HEK293 (cell line): Measurements from ENCODE around the gene ATP6V1F.

ENCODE experiments used
- CTCF ChIA-PET: fragments of 350-600 bp; formaldehyde crosslinking; extraction: SDS; loops from one replicate; lab custom pipeline; 2021; ENCODE audit warnings: antibody characterized with exemption; lab: Yijun Ruan, JAX
- POLR2A ChIA-PET: fragments of 300-600 bp; formaldehyde crosslinking; extraction: SDS; loops from one replicate; lab custom pipeline; 2020; ENCODE audit warnings: antibody characterized with exemption, inconsistent platforms; lab: Yijun Ruan, JAX
- H3K27ac ChIP-seq: fragments of 200-500 bp; sonication (Bioruptor generic); 2 replicates; pipeline ENCODE4 v1.5.1; 2014; ENCODE audit warnings: low read depth, low read length, control low read depth, inconsistent platforms; ENCODE audit errors: extremely low read depth
- H3K36me3 ChIP-seq, 2 experiments: fragments of 200-500 bp in 1 of 2; sonication (Bioruptor generic) in 1 of 2; 1 replicate in 1 of 2; 2 replicates in 1 of 2; pipeline ENCODE4 v1.5.1; 2014 to 2017; ENCODE audit warnings: inconsistent platforms in 2 of 2, low read length in 2 of 2; ENCODE audit not compliant: control insufficient read depth in 2 of 2, insufficient read depth in 1 of 2
- H3K4me1 ChIP-seq: fragments of 200-500 bp; sonication (Bioruptor generic); 2 replicates; pipeline ENCODE4 v1.5.1; 2014; ENCODE audit warnings: mild to moderate bottlenecking, low read length, inconsistent platforms; ENCODE audit not compliant: control insufficient read depth, insufficient read depth
- H3K4me3 ChIP-seq: 2 replicates; pipeline ENCODE4 v1.5.1; 2011; ENCODE audit warnings: low read depth, mild to moderate bottlenecking, control low read depth, low read length, moderate library complexity
- H3K9me3 ChIP-seq: fragments of 200-500 bp; sonication (Bioruptor generic); 2 replicates; pipeline ENCODE4 v1.5.1; 2014; ENCODE audit warnings: low read depth, low read length, inconsistent platforms; ENCODE audit not compliant: control insufficient read depth, insufficient read depth
- FEZF1 ChIP-seq: fragments of 450-650 bp; formaldehyde crosslinking; IDR thresholded peaks from 2 replicates; pipeline ENCODE4 v1.5.1; 2016; ENCODE audit warnings: missing biosample characterization, missing genetic modification characterization
- HOXC10 ChIP-seq: sonication (generic); formaldehyde crosslinking; IDR thresholded peaks from 2 replicates; pipeline ENCODE4 v1.8.1; 2023; ENCODE audit warnings: mild to moderate bottlenecking, missing genetic modification reagents
- INSM2 ChIP-seq: fragments of 450-650 bp; formaldehyde crosslinking; IDR thresholded peaks from 2 replicates; pipeline ENCODE4 v1.5.1; 2016; ENCODE audit warnings: missing biosample characterization, missing genetic modification characterization
- MZF1 ChIP-seq: fragments of 450-650 bp; formaldehyde crosslinking; IDR thresholded peaks from 2 replicates; pipeline ENCODE4 v1.5.1; 2017; ENCODE audit warnings: missing biosample characterization, missing genetic modification characterization, borderline replicate concordance
- YY1 ChIP-seq: fragments of 450-650 bp; formaldehyde crosslinking; IDR thresholded peaks from 2 replicates; pipeline ENCODE4 v1.5.1; 2018; ENCODE audit warnings: missing biosample characterization, missing genetic modification characterization
- ZBTB10 ChIP-seq: fragments of 450-650 bp; formaldehyde crosslinking; IDR thresholded peaks from 2 replicates; pipeline ENCODE4 v1.5.1; 2016; ENCODE audit warnings: missing biosample characterization, missing genetic modification characterization
- ZNF16 ChIP-seq: fragments of 450-650 bp; formaldehyde crosslinking; IDR thresholded peaks from 2 replicates; pipeline ENCODE4 v1.5.1; 2016; ENCODE audit warnings: low read depth, missing biosample characterization, missing genetic modification characterization
- ZNF202 ChIP-seq: fragments of 450-650 bp; formaldehyde crosslinking; IDR thresholded peaks from 2 replicates; pipeline ENCODE4 v1.5.1; 2016; ENCODE audit warnings: missing biosample characterization, missing genetic modification characterization, borderline replicate concordance
- ZNF280C ChIP-seq: fragments of 450-650 bp; formaldehyde crosslinking; IDR thresholded peaks from 2 replicates; pipeline ENCODE4 v1.5.1; 2016; ENCODE audit warnings: missing biosample characterization, missing genetic modification characterization
- ZNF302 ChIP-seq: fragments of 450-650 bp; formaldehyde crosslinking; IDR thresholded peaks from 2 replicates; pipeline ENCODE4 v1.5.1; 2016; ENCODE audit warnings: missing biosample characterization, missing genetic modification characterization, low read depth
- ZNF311 ChIP-seq: fragments of 450-650 bp; formaldehyde crosslinking; IDR thresholded peaks from 2 replicates; pipeline ENCODE4 v1.5.1; 2017; ENCODE audit warnings: missing biosample characterization, missing genetic modification characterization, borderline replicate concordance
- ZNF366 ChIP-seq: fragments of 450-650 bp; formaldehyde crosslinking; conservative IDR thresholded peaks from 2 replicates; pipeline ENCODE4 v1.5.1; 2016; ENCODE audit warnings: missing biosample characterization, missing genetic modification characterization
- ZNF513 ChIP-seq: fragments of 450-650 bp; IDR thresholded peaks from 2 replicates; pipeline ENCODE4 v1.5.1; 2018; ENCODE audit warnings: missing biosample characterization, missing genetic modification characterization
- ZNF623 ChIP-seq: fragments of 450-650 bp; formaldehyde crosslinking; IDR thresholded peaks from 2 replicates; pipeline ENCODE4 v1.5.1; 2016; ENCODE audit warnings: missing biosample characterization, missing genetic modification characterization
- ZNF677 ChIP-seq: fragments of 450-650 bp; IDR thresholded peaks from 2 replicates; pipeline ENCODE4 v1.5.0; 2018; ENCODE audit warnings: missing biosample characterization, mild to moderate bottlenecking, missing genetic modification characterization, moderate library complexity
- ZNF791 ChIP-seq: fragments of 450-650 bp; formaldehyde crosslinking; IDR thresholded peaks from 2 replicates; pipeline ENCODE4 v1.5.1; 2016; ENCODE audit warnings: missing biosample characterization, missing genetic modification characterization
- TF ChIP-seq, protein P1 (sequence below): fragments of 450-650 bp; formaldehyde crosslinking; IDR thresholded peaks from 2 replicates; pipeline ENCODE4 v1.5.1; 2016; ENCODE audit warnings: missing biosample characterization, missing genetic modification characterization, borderline replicate concordance
- TF ChIP-seq, protein P2 (sequence below): fragments of 450-650 bp; IDR thresholded peaks from 2 replicates; pipeline ENCODE4 v1.5.1; 2018; ENCODE audit warnings: missing biosample characterization, mild to moderate bottlenecking, missing genetic modification characterization
- TF ChIP-seq, protein P3 (sequence below): IDR thresholded peaks from 2 replicates; pipeline ENCODE4 v1.6.1; 2011; ENCODE audit warnings: mild to moderate bottlenecking, low read depth, low read length, borderline replicate concordance

The ATP6V1F gene

GRCh38 chr7:128862571-128863432, at the start of gene ATP6V1F:
Gene ATP6V1F, plus strand, starts transcription at chr7:128862856. Its CDS starts 49 bp downstream, at chr7:128862905.
- no peaks in the 10 kb centered on the region; the same call in none of the 2 replicates for H3K4me1 ChIP-seq
- ChIA-PET POLR2A (interaction anchor here (0.6 to 1.6 kb wide), 9 partner anchors 12 to 515 kb away, joined by 3 to 7 read pairs (median 3); partner anchors contain the start of gene CALU), CTCF (interaction anchor here (0.5 to 3.3 kb wide), 16 partner anchors 10 to 388 kb away, joined by 3 to 56 read pairs (median 3); no protein-coding TSS in a partner anchor)
- H3K4me3 ChIP-seq, result peak within 1 kb of the TSS; percentile 68
- H3K27ac ChIP-seq, result peak within 1 kb of the TSS; percentile 69; the same call in 1 of the 2 replicates
- H3K9me3 ChIP-seq, result no peaks in the 10 kb centered on the region
- H3K36me3 ChIP-seq, result peaks cover 6 to 30% of the 10 kb centered on the region in 2 experiments; a peak in 2 of 3 replicates
- TF ChIP-seq, protein P1, sequence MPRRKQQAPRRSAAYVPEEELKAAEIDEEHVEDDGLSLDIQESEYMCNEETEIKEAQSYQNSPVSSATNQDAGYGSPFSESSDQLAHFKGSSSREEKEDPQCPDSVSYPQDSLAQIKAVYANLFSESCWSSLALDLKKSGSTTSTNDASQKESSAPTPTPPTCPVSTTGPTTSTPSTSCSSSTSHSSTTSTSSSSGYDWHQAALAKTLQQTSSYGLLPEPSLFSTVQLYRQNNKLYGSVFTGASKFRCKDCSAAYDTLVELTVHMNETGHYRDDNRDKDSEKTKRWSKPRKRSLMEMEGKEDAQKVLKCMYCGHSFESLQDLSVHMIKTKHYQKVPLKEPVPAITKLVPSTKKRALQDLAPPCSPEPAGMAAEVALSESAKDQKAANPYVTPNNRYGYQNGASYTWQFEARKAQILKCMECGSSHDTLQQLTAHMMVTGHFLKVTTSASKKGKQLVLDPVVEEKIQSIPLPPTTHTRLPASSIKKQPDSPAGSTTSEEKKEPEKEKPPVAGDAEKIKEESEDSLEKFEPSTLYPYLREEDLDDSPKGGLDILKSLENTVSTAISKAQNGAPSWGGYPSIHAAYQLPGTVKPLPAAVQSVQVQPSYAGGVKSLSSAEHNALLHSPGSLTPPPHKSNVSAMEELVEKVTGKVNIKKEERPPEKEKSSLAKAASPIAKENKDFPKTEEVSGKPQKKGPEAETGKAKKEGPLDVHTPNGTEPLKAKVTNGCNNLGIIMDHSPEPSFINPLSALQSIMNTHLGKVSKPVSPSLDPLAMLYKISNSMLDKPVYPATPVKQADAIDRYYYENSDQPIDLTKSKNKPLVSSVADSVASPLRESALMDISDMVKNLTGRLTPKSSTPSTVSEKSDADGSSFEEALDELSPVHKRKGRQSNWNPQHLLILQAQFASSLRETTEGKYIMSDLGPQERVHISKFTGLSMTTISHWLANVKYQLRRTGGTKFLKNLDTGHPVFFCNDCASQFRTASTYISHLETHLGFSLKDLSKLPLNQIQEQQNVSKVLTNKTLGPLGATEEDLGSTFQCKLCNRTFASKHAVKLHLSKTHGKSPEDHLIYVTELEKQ (tag by site-specific recombination), result no peak
- TF ChIP-seq, protein P2, sequence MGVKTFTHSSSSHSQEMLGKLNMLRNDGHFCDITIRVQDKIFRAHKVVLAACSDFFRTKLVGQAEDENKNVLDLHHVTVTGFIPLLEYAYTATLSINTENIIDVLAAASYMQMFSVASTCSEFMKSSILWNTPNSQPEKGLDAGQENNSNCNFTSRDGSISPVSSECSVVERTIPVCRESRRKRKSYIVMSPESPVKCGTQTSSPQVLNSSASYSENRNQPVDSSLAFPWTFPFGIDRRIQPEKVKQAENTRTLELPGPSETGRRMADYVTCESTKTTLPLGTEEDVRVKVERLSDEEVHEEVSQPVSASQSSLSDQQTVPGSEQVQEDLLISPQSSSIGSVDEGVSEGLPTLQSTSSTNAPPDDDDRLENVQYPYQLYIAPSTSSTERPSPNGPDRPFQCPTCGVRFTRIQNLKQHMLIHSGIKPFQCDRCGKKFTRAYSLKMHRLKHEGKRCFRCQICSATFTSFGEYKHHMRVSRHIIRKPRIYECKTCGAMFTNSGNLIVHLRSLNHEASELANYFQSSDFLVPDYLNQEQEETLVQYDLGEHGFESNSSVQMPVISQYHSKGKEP (tag by site-specific recombination), result no peak
- TF ChIP-seq ZNF366, result peak; percentile 98
- no peak for TF ChIP-seq INSM2 (tag by site-specific recombination)
- no peak for TF ChIP-seq HOXC10 (CRISPR knock-in tag)
- TF ChIP-seq ZBTB10 (tag by site-specific recombination), result peak; percentile 77
- TF ChIP-seq, protein P3, sequence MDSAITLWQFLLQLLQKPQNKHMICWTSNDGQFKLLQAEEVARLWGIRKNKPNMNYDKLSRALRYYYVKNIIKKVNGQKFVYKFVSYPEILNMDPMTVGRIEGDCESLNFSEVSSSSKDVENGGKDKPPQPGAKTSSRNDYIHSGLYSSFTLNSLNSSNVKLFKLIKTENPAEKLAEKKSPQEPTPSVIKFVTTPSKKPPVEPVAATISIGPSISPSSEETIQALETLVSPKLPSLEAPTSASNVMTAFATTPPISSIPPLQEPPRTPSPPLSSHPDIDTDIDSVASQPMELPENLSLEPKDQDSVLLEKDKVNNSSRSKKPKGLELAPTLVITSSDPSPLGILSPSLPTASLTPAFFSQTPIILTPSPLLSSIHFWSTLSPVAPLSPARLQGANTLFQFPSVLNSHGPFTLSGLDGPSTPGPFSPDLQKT, result no peak
- TF ChIP-seq MZF1 (tag by site-specific recombination), result no peak
- TF ChIP-seq YY1 (tag by site-specific recombination), result peak; percentile 33; the same call in 1 of the 2 replicates
- no peak for TF ChIP-seq ZNF677 (tag by site-specific recombination)
- TF ChIP-seq ZNF202, result no peak
- no peak for TF ChIP-seq ZNF623 (tag by site-specific recombination)
- TF ChIP-seq ZNF280C (tag by site-specific recombination), result no peak
- TF ChIP-seq ZNF16 (tag by site-specific recombination), result no peak
- no peak for TF ChIP-seq FEZF1 (tag by site-specific recombination)
- no peak for TF ChIP-seq ZNF302 (tag by site-specific recombination)
- no peak for TF ChIP-seq ZNF311
- no peak for TF ChIP-seq ZNF513 (tag by site-specific recombination)
- no peak for TF ChIP-seq ZNF791 (tag by site-specific recombination)
